Type B pancreatic cell (in vitro differentiated cells): ENCODE results near the gene SLAMF1. TPM values are rescaled to one million over a fixed set of nuclear protein-coding genes. Genes with fewer than 3 reads are reported as not detected.

ENCODE experiments used
- DNase-seq: peaks from one replicate; pipeline ENCODE4 v3.0.0; 2021; ENCODE audit warnings: mixed read lengths; ENCODE audit not compliant: unreplicated experiment; ENCODE audit errors: extremely low spot score
- H3K27ac Mint-ChIP-seq: 2 replicates; pipeline ENCODE4 v1.8.0; 2021; ENCODE audit warnings: mild to moderate bottlenecking, mixed read lengths
- H3K27me3 Mint-ChIP-seq: 2 replicates; pipeline ENCODE4 v1.8.0; 2021; ENCODE audit warnings: mixed read lengths
- H3K36me3 Mint-ChIP-seq: 2 replicates; pipeline ENCODE4 v1.8.0; 2021; ENCODE audit warnings: mixed read lengths
- H3K4me1 Mint-ChIP-seq: one replicate; pipeline ENCODE4 v1.8.0; 2021; ENCODE audit warnings: mixed read lengths; ENCODE audit not compliant: unreplicated experiment
- H3K4me3 Mint-ChIP-seq: 2 replicates; pipeline ENCODE4 v1.8.0; 2021; ENCODE audit warnings: mild to moderate bottlenecking, mixed read lengths
- H3K9me3 Mint-ChIP-seq: 2 replicates; pipeline ENCODE4 v1.8.0; 2021; ENCODE audit warnings: mixed read lengths
- CTCF ChIP-seq: fragments of 200-600 bp; sonication (generic); conservative IDR thresholded peaks from 2 replicates; pipeline ENCODE4 v1.5.0; 2021; ENCODE audit warnings: antibody characterized with exemption, mild to moderate bottlenecking
- total RNA-seq: library from RNA; stranded (reverse); gene quantifications from 2 replicates; pipeline ENCODE4 v1.2.1, GENCODE V29; 2021; ENCODE audit warnings: low replicate concordance

Gene SLAMF1
- total RNA-seq, 1 donor from 2014 or later: not detected

GRCh38 chr1:160626509-160627342 is 20.1 kb downstream of the SLAMF1 start:
- Mint-ChIP-seq H3K36me3 (no peaks in the 10 kb centered on the region), H3K27me3 (peaks cover 12% of the 10 kb centered on the region), H3K27ac (no peak overlapping the region), H3K4me3 (no peak overlapping the region), H3K4me1 (peaks cover 18% of the 10 kb centered on the region), H3K9me3 (no peaks in the 10 kb centered on the region)
- TF ChIP-seq CTCF: no peak
- no peak for DNase-seq

GRCh38 chr1:160625725-160626498 is 20.9 kb downstream of the SLAMF1 start:
- TF ChIP-seq CTCF: no peak
- Mint-ChIP-seq H3K9me3 (no peaks in the 10 kb centered on the region), H3K27me3 (peaks cover 16% of the 10 kb centered on the region), H3K36me3 (no peaks in the 10 kb centered on the region), H3K4me1 (peaks cover 11% of the 10 kb centered on the region), H3K4me3 (no peak overlapping the region), H3K27ac (no peak overlapping the region)
- no peak for DNase-seq

- no peak overlapping the region for H3K27ac Mint-ChIP-seq
- H3K4me1 Mint-ChIP-seq: peaks cover 6% of the 10 kb centered on the region
- H3K9me3 Mint-ChIP-seq: no peaks in the 10 kb centered on the region
- H3K4me3 Mint-ChIP-seq: no peak overlapping the region
- no peaks in the 10 kb centered on the region for H3K36me3 Mint-ChIP-seq
- no peak for DNase-seq
- H3K27me3 Mint-ChIP-seq: peaks cover 16% of the 10 kb centered on the region
- TF ChIP-seq CTCF: no peak
These were observed 21.5 kb downstream of the SLAMF1 start for GRCh38 chr1:160625321-160625720.

GRCh38 chr1:160624464-160624863 is 22.4 kb downstream of the SLAMF1 start:
- H3K4me3 Mint-ChIP-seq: no peak overlapping the region
- no peak for TF ChIP-seq CTCF
- DNase-seq: no peak
- H3K36me3 Mint-ChIP-seq: no peaks in the 10 kb centered on the region
- H3K9me3 Mint-ChIP-seq: no peaks in the 10 kb centered on the region
- no peaks in the 10 kb centered on the region for H3K4me1 Mint-ChIP-seq
- H3K27ac Mint-ChIP-seq: no peak overlapping the region
- peaks cover 16% of the 10 kb centered on the region for H3K27me3 Mint-ChIP-seq

- Mint-ChIP-seq H3K4me3 (no peak overlapping the region), H3K27ac (no peak overlapping the region), H3K36me3 (no peaks in the 10 kb centered on the region), H3K9me3 (no peaks in the 10 kb centered on the region), H3K27me3 (peaks cover 16% of the 10 kb centered on the region), H3K4me1 (no peaks in the 10 kb centered on the region)
- DNase-seq: no peak
- no peak for TF ChIP-seq CTCF
These were observed 23.0 kb downstream of the SLAMF1 start for GRCh38 chr1:160623862-160624261.
